Activated T-helper 2 cell treated with anti-CD3 and anti-CD28 coated beads, Interferon-gamma antibody, Interleukin-2, Interleukin-4, amounts not matched to agents 10 μg/mL and 5 μg/mL and 100 μg/mL, durations not matched to agents 14 hours and 24 hours and 36 hours (primary cell): ENCODE data around the gene SEMA4G. TPM values are rescaled to one million over a fixed set of nuclear protein-coding genes. Genes with fewer than 3 reads are reported as not detected.
A peak's percentile ranks its signal among the peaks of the same experiment; 100 is the strongest.

Experiments used
- DNase-seq: peaks from one replicate; pipeline ENCODE4 v3.0.0; 2021; ENCODE audit warnings: low spot score
- H3K27ac Mint-ChIP-seq: one replicate; pipeline ENCODE4 v1.8.0; 2021; ENCODE audit warnings: mixed read lengths
- H3K27me3 Mint-ChIP-seq: one replicate; pipeline ENCODE4 v1.8.0; 2021; ENCODE audit warnings: low read depth, mixed read lengths
- H3K36me3 Mint-ChIP-seq: one replicate; pipeline ENCODE4 v1.8.0; 2021; ENCODE audit warnings: low read depth, mixed read lengths
- H3K4me1 Mint-ChIP-seq: one replicate; pipeline ENCODE4 v1.8.0; 2021; ENCODE audit warnings: low read depth, mixed read lengths
- H3K4me3 Mint-ChIP-seq: one replicate; pipeline ENCODE4 v1.8.0; 2021; ENCODE audit warnings: low read depth, mild to moderate bottlenecking, moderate library complexity, mixed read lengths
- H3K9me3 Mint-ChIP-seq: one replicate; pipeline ENCODE4 v1.8.0; 2021; ENCODE audit warnings: mixed read lengths
- intact Hi-C: fragments of 100-400 bp; cut with micrococcal nuclease; formaldehyde crosslinking; loops from one replicate; pipeline ENCODE4 v1.15.1; 2023
- total RNA-seq: library from RNA; stranded (reverse); gene quantifications from 2 replicates; pipeline ENCODE4 v1.2.3, GENCODE V29; 2022

SEMA4G gene
- 1.3 and 1.6 TPM in 2 replicates for total RNA-seq

GRCh38 chr10:100969187-100970075, at the start of gene SEMA4G:
TSS of gene SEMA4G (plus strand) at chr10:100969504. CDS start at chr10:100972913, 3,409 bp downstream.
- H3K4me3 Mint-ChIP-seq = peak within 1 kb of the TSS; percentile 70
- no peak for DNase-seq
- H3K36me3 Mint-ChIP-seq = peaks cover 2% of the 10 kb centered on the region
- peaks cover 2% of the 10 kb centered on the region for H3K4me1 Mint-ChIP-seq
- H3K9me3 Mint-ChIP-seq = no peaks in the 10 kb centered on the region
- H3K27ac Mint-ChIP-seq = no peak within 1 kb of the TSS
- no peaks in the 10 kb centered on the region for H3K27me3 Mint-ChIP-seq
- intact Hi-C loops = loop anchor here (5.0 kb wide), 1 partner anchor 43 kb away; no protein-coding TSS in a partner anchor

GRCh38 chr10:100923580-100923979, 45.7 kb upstream of the SEMA4G start:
- Mint-ChIP-seq H3K27ac (no peak overlapping the region), H3K4me1 (peaks cover 8% of the 10 kb centered on the region), H3K27me3 (no peaks in the 10 kb centered on the region), H3K36me3 (peaks cover 66% of the 10 kb centered on the region), H3K9me3 (no peaks in the 10 kb centered on the region), H3K4me3 (no peak overlapping the region)
- DNase-seq = no peak
- intact Hi-C loops = no loop called here

GRCh38 chr10:100927266-100927665, 42.0 kb upstream of the SEMA4G start:
- Mint-ChIP-seq H3K36me3 (peaks cover 66% of the 10 kb centered on the region), H3K4me3 (no peak overlapping the region), H3K4me1 (peaks cover 8% of the 10 kb centered on the region), H3K9me3 (no peaks in the 10 kb centered on the region), H3K27ac (no peak overlapping the region), H3K27me3 (no peaks in the 10 kb centered on the region)
- no peak for DNase-seq
- intact Hi-C loops = no loop called here

GRCh38 chr10:100928039-100928438, 41.3 kb upstream of the SEMA4G start:
- H3K36me3 Mint-ChIP-seq = peaks cover 70% of the 10 kb centered on the region
- intact Hi-C loops = no loop called here
- no peak overlapping the region for H3K27ac Mint-ChIP-seq
- no peak for DNase-seq
- no peaks in the 10 kb centered on the region for H3K9me3 Mint-ChIP-seq
- H3K4me1 Mint-ChIP-seq = peaks cover 8% of the 10 kb centered on the region
- no peaks in the 10 kb centered on the region for H3K27me3 Mint-ChIP-seq
- no peak overlapping the region for H3K4me3 Mint-ChIP-seq

GRCh38 chr10:100930368-100930767, 38.9 kb upstream of the SEMA4G start:
- Mint-ChIP-seq H3K4me3 (no peak overlapping the region), H3K27me3 (no peaks in the 10 kb centered on the region), H3K9me3 (no peaks in the 10 kb centered on the region), H3K36me3 (peaks cover 57% of the 10 kb centered on the region), H3K27ac (no peak overlapping the region), H3K4me1 (peaks cover 5% of the 10 kb centered on the region)
- DNase-seq = no peak
- intact Hi-C loops = loop anchor here (10.0 kb wide), 1 partner anchor 874 kb away; no protein-coding TSS in a partner anchor

GRCh38 chr10:100934084-100934659, 35.1 kb upstream of the SEMA4G start:
- DNase-seq = no peak
- Mint-ChIP-seq H3K4me1 (no peaks in the 10 kb centered on the region), H3K36me3 (peaks cover 43% of the 10 kb centered on the region), H3K27me3 (no peaks in the 10 kb centered on the region), H3K27ac (no peak overlapping the region), H3K9me3 (no peaks in the 10 kb centered on the region), H3K4me3 (no peak overlapping the region)
- intact Hi-C loops = loop anchor here (10.0 kb wide), 1 partner anchor 871 kb away; no protein-coding TSS in a partner anchor

- Mint-ChIP-seq H3K4me3 (no peak overlapping the region), H3K27ac (no peak overlapping the region), H3K9me3 (no peaks in the 10 kb centered on the region), H3K4me1 (peaks cover 8% of the 10 kb centered on the region), H3K36me3 (peaks cover 47% of the 10 kb centered on the region), H3K27me3 (no peaks in the 10 kb centered on the region)
- no peak for DNase-seq
- intact Hi-C loops = loop anchor here (10.0 kb wide), 1 partner anchor 865 kb away; no protein-coding TSS in a partner anchor
Observed at GRCh38 chr10:100939763-100940344, 29.4 kb upstream of the SEMA4G start.

- no peak overlapping the region for H3K4me3 Mint-ChIP-seq
- no peaks in the 10 kb centered on the region for H3K27me3 Mint-ChIP-seq
- H3K4me1 Mint-ChIP-seq = peaks cover 8% of the 10 kb centered on the region
- intact Hi-C loops = no loop called here
- no peak overlapping the region for H3K27ac Mint-ChIP-seq
- DNase-seq = no peak
- peaks cover 60% of the 10 kb centered on the region for H3K36me3 Mint-ChIP-seq
- H3K9me3 Mint-ChIP-seq = no peaks in the 10 kb centered on the region
Observed at GRCh38 chr10:100942229-100942628, 27.1 kb upstream of the SEMA4G start.

- H3K4me1 Mint-ChIP-seq = peaks cover 8% of the 10 kb centered on the region
- no peak overlapping the region for H3K27ac Mint-ChIP-seq
- no peak for DNase-seq
- no peaks in the 10 kb centered on the region for H3K27me3 Mint-ChIP-seq
- H3K9me3 Mint-ChIP-seq = no peaks in the 10 kb centered on the region
- H3K4me3 Mint-ChIP-seq = no peak overlapping the region
- H3K36me3 Mint-ChIP-seq = peaks cover 59% of the 10 kb centered on the region
- intact Hi-C loops = no loop called here
Observed at GRCh38 chr10:100943508-100943907, 25.8 kb upstream of the SEMA4G start.

GRCh38 chr10:100945754-100946153, 23.6 kb upstream of the SEMA4G start:
- no peak for DNase-seq
- intact Hi-C loops = no loop called here
- Mint-ChIP-seq H3K4me1 (peaks cover 8% of the 10 kb centered on the region), H3K9me3 (no peaks in the 10 kb centered on the region), H3K27ac (no peak overlapping the region), H3K4me3 (no peak overlapping the region), H3K36me3 (peaks cover 55% of the 10 kb centered on the region), H3K27me3 (no peaks in the 10 kb centered on the region)

GRCh38 chr10:100948916-100949315, 20.4 kb upstream of the SEMA4G start:
- Mint-ChIP-seq H3K9me3 (no peaks in the 10 kb centered on the region), H3K27ac (no peak overlapping the region), H3K36me3 (peaks cover 38% of the 10 kb centered on the region), H3K27me3 (no peaks in the 10 kb centered on the region), H3K4me1 (no peaks in the 10 kb centered on the region), H3K4me3 (no peak overlapping the region)
- no peak for DNase-seq
- intact Hi-C loops = no loop called here

GRCh38 chr10:100960251-100960650, 9.1 kb upstream of the SEMA4G start:
- Mint-ChIP-seq H3K4me3 (no peak overlapping the region), H3K9me3 (no peaks in the 10 kb centered on the region), H3K4me1 (peaks cover 7% of the 10 kb centered on the region), H3K36me3 (peaks cover 45% of the 10 kb centered on the region), H3K27ac (no peak overlapping the region), H3K27me3 (no peaks in the 10 kb centered on the region)
- intact Hi-C loops = no loop called here
- DNase-seq = no peak
